NB4 (cell line): ENCODE results near the gene ADGRG2.

Experiments
- CTCF ChIP-seq: IDR thresholded peaks from one replicate; pipeline ENCODE4 v1.5.1; 2012; ENCODE audit warnings: low read depth, low read length
- MAX ChIP-seq: IDR thresholded peaks from 2 replicates; pipeline ENCODE4 v1.6.1; 2011; ENCODE audit warnings: low read depth, low read length
- MYC ChIP-seq: IDR thresholded peaks from 2 replicates; pipeline ENCODE4 v1.6.1; 2011; ENCODE audit warnings: low read depth, low read length
- POLR2A ChIP-seq: IDR thresholded peaks from 2 replicates; pipeline ENCODE4 v1.6.1; 2011; ENCODE audit warnings: mild to moderate bottlenecking; ENCODE audit not compliant: insufficient read length; ENCODE audit errors: extremely low read depth

- TF ChIP-seq POLR2A = no peak
- no peak for TF ChIP-seq CTCF
- TF ChIP-seq MAX = no peak
- no peak for TF ChIP-seq MYC
Observed at GRCh38 chrX:18973527-18974192, 148.6 kb downstream of the ADGRG2 start.
